ENCODE results near the gene KCNMA1.

DNA sequence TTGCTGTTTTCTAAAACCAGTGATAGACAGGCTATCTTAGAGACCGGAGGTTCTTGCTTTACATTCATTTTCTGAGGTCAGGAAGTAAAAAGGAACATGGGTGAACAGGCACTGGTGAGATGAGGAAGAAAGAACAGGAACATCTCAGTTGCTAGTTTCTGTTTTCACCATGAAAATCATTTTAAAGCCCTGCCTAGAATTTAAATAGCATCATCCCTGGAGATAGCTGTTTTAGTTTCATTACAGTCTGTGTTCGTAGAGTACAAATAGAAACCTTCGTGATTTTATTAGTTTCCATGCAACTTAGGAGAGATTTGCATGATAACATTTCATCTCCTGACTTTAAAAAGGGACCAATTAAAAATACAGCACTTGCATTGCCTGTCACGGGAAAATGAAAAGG, 14.7 kb downstream of the KCNMA1 start:
- TF ChIP-seq, protein P1, sequence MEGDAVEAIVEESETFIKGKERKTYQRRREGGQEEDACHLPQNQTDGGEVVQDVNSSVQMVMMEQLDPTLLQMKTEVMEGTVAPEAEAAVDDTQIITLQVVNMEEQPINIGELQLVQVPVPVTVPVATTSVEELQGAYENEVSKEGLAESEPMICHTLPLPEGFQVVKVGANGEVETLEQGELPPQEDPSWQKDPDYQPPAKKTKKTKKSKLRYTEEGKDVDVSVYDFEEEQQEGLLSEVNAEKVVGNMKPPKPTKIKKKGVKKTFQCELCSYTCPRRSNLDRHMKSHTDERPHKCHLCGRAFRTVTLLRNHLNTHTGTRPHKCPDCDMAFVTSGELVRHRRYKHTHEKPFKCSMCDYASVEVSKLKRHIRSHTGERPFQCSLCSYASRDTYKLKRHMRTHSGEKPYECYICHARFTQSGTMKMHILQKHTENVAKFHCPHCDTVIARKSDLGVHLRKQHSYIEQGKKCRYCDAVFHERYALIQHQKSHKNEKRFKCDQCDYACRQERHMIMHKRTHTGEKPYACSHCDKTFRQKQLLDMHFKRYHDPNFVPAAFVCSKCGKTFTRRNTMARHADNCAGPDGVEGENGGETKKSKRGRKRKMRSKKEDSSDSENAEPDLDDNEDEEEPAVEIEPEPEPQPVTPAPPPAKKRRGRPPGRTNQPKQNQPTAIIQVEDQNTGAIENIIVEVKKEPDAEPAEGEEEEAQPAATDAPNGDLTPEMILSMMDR (IDR thresholded peaks at IDR 0.05 in 4 of 5, conservative IDR thresholded peaks at IDR 0.05 in 1 of 5): no peak
- TF ChIP-seq POLR2A (IDR thresholded peaks at IDR 0.05): no peak
